HG03064 (cell line): Measurements from ENCODE around the gene AGBL1.

ENCODE experiments used
- ATAC-seq: cut with Tn5 transposase; IDR thresholded peaks from one replicate; pipeline ENCODE4 v1.9.1; 2021; ENCODE audit warnings: low read depth; ENCODE audit not compliant: unreplicated experiment

AGBL1 gene

GRCh38 chr15:86557018-86557550, 477.4 kb downstream of the AGBL1 start:
- no peak for ATAC-seq

- no peak for ATAC-seq
Measured at GRCh38 chr15:86558252-86558651, 478.6 kb downstream of the AGBL1 start.

GRCh38 chr15:86558686-86559085, 479.0 kb downstream of the AGBL1 start:
- ATAC-seq, result no peak

GRCh38 chr15:86568378-86568777, 488.7 kb downstream of the AGBL1 start:
- no peak for ATAC-seq

- ATAC-seq, result no peak
Measured at GRCh38 chr15:86570738-86571137, 491.1 kb downstream of the AGBL1 start.

- no peak for ATAC-seq
Measured at GRCh38 chr15:86571873-86572272, 492.2 kb downstream of the AGBL1 start.

GRCh38 chr15:86572368-86572841, 492.7 kb downstream of the AGBL1 start:
- no peak for ATAC-seq

- ATAC-seq, result no peak
Measured at GRCh38 chr15:86573476-86573875, 493.8 kb downstream of the AGBL1 start.

GRCh38 chr15:86588413-86588812, 508.7 kb downstream of the AGBL1 start:
- ATAC-seq, result no peak

GRCh38 chr15:86590461-86590860, 510.8 kb downstream of the AGBL1 start:
- no peak for ATAC-seq

GRCh38 chr15:86591158-86591557, 511.5 kb downstream of the AGBL1 start:
- no peak for ATAC-seq

- ATAC-seq, result no peak
Measured at GRCh38 chr15:86591994-86592735, 512.5 kb downstream of the AGBL1 start.

GRCh38 chr15:86595741-86596140, 516.1 kb downstream of the AGBL1 start:
- no peak for ATAC-seq

GRCh38 chr15:86603466-86603865, 523.8 kb downstream of the AGBL1 start:
- no peak for ATAC-seq

GRCh38 chr15:86608461-86609205, 529.0 kb downstream of the AGBL1 start:
- no peak for ATAC-seq

- no peak for ATAC-seq
Measured at GRCh38 chr15:86609275-86609674, 529.6 kb downstream of the AGBL1 start.

- ATAC-seq, result no peak
Measured at GRCh38 chr15:86610038-86610437, 530.4 kb downstream of the AGBL1 start.

GRCh38 chr15:86611417-86612040, 531.9 kb downstream of the AGBL1 start:
- no peak for ATAC-seq

- no peak for ATAC-seq
Measured at GRCh38 chr15:86615411-86615810, 535.7 kb downstream of the AGBL1 start.

GRCh38 chr15:86615816-86616215, 536.1 kb downstream of the AGBL1 start:
- no peak for ATAC-seq

- ATAC-seq, result no peak
Measured at GRCh38 chr15:86616771-86617170, 537.1 kb downstream of the AGBL1 start.
